ENCODE results near the gene VOPP1.

Gene VOPP1

DNA sequence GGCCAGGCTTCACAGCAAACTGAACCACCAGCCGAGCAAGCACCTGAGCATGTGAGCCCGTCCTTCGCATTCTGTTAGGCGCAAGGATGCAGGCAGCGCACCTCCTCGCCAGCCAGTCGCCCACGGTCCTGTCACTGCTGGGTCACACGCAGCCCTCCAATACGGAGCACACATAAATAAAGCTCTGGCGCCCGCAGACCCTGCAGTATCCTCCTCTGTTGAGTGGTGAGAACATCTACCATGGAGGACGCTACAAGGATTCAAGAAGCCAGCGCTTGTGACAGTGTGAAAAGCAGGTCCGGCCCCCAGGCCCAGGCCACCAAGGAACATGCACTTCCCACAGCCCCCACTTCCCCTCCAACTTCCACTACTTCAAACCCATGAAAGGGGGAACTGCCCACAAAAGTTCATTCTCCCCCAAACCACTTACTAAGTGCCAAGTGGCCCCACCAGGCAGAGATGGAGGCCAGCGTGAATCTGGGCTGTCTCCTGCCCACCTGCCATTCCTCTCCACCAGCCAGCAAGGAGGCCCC is 34.8 kb downstream of the VOPP1 start:
- DNase-seq (ENCODE audit: low read depth): no peak
- peak overlapping the region; percentile 77 for H3K4me3 ChIP-seq (ENCODE audit: low read depth, low read length)

DNA sequence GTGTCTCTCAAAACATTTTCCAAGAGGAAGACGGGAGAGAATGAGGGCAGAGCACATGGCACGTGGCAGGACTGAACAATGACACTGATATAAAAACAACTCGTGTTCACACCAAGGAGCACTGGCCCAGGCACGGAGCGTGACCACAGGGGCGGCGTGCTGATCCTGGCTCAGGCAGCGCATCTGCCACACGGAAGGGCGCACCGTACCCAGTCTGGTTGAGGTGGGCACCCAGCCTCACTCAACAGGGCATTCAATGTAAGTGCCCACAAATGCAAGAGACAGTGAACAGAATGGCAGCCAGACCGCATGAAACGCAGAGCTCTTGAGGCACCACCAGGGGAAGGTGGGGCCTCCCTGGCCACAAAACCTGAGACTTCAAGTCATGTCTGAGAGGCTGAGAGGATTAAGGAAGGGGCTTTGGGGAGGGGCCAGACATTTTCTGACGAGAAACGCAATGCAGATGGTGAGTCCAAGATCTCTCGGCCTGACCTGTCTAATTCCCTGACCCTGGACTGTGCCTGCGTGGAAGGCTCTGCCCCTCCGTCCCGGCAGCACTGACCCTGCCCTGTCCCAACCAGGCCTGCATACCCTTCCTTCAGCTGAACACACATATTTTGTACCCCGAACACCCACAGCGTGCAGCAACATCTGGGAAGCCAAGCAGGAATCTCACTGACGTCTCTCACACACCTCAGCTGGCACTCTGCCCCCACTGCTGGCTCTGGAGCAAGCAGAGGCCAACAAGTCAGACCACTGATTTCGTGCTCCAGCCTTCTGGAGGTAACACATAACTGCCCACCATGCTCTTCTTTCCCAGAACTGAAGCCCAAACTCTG is 35.5 kb downstream of the VOPP1 start:
- TF ChIP-seq, protein P1, sequence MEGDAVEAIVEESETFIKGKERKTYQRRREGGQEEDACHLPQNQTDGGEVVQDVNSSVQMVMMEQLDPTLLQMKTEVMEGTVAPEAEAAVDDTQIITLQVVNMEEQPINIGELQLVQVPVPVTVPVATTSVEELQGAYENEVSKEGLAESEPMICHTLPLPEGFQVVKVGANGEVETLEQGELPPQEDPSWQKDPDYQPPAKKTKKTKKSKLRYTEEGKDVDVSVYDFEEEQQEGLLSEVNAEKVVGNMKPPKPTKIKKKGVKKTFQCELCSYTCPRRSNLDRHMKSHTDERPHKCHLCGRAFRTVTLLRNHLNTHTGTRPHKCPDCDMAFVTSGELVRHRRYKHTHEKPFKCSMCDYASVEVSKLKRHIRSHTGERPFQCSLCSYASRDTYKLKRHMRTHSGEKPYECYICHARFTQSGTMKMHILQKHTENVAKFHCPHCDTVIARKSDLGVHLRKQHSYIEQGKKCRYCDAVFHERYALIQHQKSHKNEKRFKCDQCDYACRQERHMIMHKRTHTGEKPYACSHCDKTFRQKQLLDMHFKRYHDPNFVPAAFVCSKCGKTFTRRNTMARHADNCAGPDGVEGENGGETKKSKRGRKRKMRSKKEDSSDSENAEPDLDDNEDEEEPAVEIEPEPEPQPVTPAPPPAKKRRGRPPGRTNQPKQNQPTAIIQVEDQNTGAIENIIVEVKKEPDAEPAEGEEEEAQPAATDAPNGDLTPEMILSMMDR (IDR thresholded peaks at IDR 0.05; ENCODE audit: low read depth, low read length, missing control alignments): peak; percentile 48
- H3K4me3 ChIP-seq (ENCODE audit: low read depth, low read length): peak overlapping the region; percentile 77
- DNase-seq (ENCODE audit: low read depth): no peak

More for the DNA sequence above, 34.8 kb downstream of the VOPP1 start:
- TF ChIP-seq, protein P1 (IDR thresholded peaks at IDR 0.05; ENCODE audit: low read depth, low read length, missing control alignments): no peak

DNA sequence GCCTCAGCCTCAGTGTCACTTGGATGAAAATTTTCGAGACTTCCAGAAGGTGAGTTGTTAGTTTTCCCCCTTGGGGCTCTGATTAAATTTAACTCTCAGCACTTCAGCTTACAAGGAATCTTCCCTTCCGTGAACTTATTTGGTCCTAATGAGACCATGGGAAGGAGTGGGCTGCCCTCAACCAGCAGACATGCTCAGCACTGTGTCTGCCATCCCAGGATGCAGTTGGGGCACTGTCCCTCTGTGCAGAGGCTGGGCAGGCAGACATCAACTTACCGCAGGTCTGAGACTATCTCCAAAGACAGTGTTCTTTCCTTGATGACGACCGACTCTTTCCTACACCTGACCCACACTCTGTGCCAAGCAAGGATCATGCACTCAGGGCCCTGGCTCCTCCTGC is 36.7 kb downstream of the VOPP1 start:
- H3K4me3 ChIP-seq (ENCODE audit: low read depth, low read length): peak overlapping the region; percentile 77

DNA sequence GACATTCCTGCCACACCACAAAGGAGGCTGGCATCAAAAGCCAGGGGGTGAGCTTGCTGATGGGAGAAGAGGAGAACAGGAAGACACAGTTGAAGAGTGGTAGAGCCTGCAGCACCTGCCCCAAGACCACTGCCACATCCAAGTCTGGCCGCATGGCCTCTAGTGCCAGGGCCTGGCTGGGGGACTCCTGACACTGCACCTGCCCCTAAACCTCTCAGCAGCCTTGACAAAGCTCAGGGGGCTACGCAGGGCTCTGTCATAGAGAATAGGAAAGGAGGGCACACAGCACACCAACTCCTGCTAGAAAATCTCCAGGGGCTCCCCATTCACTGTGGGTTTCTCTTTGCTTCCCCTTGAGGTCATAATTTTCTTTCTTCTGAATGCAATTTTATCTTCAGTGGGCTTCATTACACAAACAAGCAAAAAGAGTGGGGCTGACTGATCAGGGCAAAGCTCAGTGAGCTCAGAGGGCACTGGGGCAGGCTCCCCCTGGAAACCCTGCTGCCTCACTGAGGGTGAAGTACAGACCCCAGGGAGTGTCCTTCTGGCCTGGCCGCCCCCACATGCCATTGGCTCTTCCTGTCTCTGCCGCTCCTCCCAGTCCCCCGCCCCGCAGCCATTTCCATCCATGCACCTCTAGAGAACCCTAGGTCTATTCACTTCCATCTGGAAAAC is 37.2 kb downstream of the VOPP1 start:
- peak overlapping the region; percentile 77 for H3K4me3 ChIP-seq (ENCODE audit: low read depth, low read length)
- TF ChIP-seq, protein P1 (IDR thresholded peaks at IDR 0.05; ENCODE audit: low read depth, low read length, missing control alignments): no peak
- DNase-seq (ENCODE audit: low read depth): no peak

More for the DNA sequence above, 36.7 kb downstream of the VOPP1 start:
- DNase-seq (ENCODE audit: low read depth): no peak
- TF ChIP-seq, protein P1 (IDR thresholded peaks at IDR 0.05; ENCODE audit: low read depth, low read length, missing control alignments): no peak

DNA sequence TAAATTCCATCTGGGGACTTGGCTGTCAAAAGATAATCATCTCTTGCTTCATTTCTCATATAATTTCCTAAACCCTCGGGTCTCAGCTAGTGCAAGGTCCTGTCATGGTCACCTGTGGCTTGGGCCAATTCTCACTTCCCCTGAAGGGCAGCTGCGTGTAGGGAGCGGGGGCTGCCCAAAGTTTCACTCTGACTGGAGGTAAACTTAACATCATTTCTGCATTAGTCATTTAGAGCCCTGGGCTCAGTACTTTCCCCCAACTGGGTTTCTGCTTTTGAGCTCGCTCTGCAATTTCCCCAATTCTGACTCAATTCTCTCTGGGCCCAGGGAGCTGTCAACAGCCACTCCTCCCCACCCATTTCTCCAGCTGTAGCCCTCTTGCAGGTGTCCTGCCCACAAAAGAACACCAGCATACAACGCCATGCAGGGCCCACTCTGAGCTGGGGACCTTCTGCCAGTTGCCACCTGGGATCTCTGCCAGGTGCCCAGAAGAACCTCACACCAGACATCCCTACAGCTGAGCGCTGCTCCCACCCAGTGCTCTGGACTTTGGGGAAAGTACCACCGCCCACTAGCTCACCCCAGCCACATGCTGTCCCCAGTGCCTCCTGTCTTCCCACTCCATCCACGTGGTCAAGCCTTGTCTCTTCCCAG is 37.9 kb downstream of the VOPP1 start:
- peak; percentile 96 for DNase-seq (ENCODE audit: low read depth)
- peak overlapping the region; percentile 77 for H3K4me3 ChIP-seq (ENCODE audit: low read depth, low read length)
- TF ChIP-seq, protein P1 (IDR thresholded peaks at IDR 0.05; ENCODE audit: low read depth, low read length, missing control alignments): no peak

DNA sequence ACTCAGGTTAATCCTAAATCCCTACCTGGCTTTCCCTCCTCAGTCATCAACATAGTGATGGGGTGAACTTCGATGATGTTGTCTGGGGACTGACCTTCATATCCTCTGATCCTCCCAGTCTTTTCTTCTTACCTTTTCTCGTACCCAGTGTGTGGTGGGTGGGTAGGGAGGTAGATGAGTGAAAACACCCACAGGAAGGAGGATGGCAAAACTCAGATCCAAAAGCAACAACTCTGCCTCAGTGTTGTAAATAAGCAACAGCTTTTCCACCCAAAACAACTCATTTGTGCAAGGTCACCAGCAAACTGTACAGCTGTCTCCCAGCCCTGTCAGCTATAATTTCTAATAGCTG is 38.6 kb downstream of the VOPP1 start:
- DNase-seq (ENCODE audit: low read depth): no peak
- H3K4me3 ChIP-seq (ENCODE audit: low read depth, low read length): peak overlapping the region; percentile 37
- TF ChIP-seq, protein P1 (IDR thresholded peaks at IDR 0.05; ENCODE audit: low read depth, low read length, missing control alignments): no peak
